NCI-H2029 (cell line): ENCODE results near the gene NRG3.
"Not testable (repeated sequence)": the region's sequence is repeated elsewhere in the genome, so short reads cannot be mapped to it uniquely, and the experiment has no call there.

Experiments used
- DNase-seq: peaks from one replicate; lab custom pipeline; 2025; lab: John Stamatoyannopoulos, UW

The NRG3 gene

GRCh38 chr10:82284180-82284579, 409.2 kb downstream of the NRG3 start:
- no peak for DNase-seq

DNA sequence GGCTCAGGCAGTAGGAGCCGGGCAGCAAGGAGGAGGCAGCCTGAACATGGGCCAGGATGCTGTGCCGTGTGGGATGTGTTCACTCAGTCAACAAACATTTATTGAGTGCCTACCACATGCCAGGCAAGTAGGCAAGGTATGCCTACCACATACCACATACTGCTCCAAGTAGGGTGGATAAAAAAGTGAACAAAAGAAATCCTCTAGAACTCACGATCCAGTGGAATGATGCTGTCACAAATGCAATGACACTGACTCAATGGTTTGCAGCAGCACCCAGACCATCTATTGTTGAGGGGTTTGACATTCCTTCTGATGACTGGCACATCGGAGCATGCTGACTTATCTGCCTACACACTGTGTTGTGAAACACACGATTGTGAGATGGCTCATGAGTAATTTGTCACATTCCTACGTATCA, 413.5 kb downstream of the NRG3 start:
- no peak for DNase-seq

GRCh38 chr10:82289945-82290344, 415.0 kb downstream of the NRG3 start:
- no peak for DNase-seq

GRCh38 chr10:82294874-82295378, 419.9 kb downstream of the NRG3 start:
- DNase-seq = no peak

GRCh38 chr10:82308641-82309040, 433.6 kb downstream of the NRG3 start:
- DNase-seq = no peak

GRCh38 chr10:82310839-82311238, 435.8 kb downstream of the NRG3 start:
- no peak for DNase-seq

DNA sequence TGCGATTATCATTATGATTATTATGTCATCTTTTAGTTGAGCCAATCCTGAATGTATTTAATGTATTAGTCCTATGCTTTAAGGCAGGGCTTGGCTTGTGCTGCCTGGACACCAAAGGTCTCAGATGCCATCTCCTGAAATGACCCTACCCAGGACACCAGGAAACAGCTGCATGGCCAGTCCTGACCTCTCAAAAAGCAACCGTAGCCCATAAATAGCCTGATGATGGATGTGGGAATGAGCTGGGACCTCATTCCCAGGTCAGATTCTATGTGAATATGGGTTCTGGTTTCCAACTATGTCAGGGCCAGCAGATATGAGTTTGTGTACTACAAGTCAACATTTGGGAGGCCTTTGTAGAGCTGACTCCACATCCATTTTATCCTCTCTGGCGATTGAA, 438.4 kb downstream of the NRG3 start:
- DNase-seq = no peak

- DNase-seq = no peak
Observed at GRCh38 chr10:82318534-82318933, 443.5 kb downstream of the NRG3 start.

GRCh38 chr10:82319074-82319473, 444.1 kb downstream of the NRG3 start:
- DNase-seq = no peak

- DNase-seq = no peak
Observed at GRCh38 chr10:82319562-82319961, 444.6 kb downstream of the NRG3 start.

GRCh38 chr10:82321724-82322123, 446.7 kb downstream of the NRG3 start:
- no peak for DNase-seq

GRCh38 chr10:82331716-82332115, 456.7 kb downstream of the NRG3 start:
- DNase-seq = no peak

- DNase-seq = no peak
Observed at GRCh38 chr10:82335831-82336230, 460.8 kb downstream of the NRG3 start.

- no peak for DNase-seq
Observed at GRCh38 chr10:82340166-82340565, 465.2 kb downstream of the NRG3 start.

DNA sequence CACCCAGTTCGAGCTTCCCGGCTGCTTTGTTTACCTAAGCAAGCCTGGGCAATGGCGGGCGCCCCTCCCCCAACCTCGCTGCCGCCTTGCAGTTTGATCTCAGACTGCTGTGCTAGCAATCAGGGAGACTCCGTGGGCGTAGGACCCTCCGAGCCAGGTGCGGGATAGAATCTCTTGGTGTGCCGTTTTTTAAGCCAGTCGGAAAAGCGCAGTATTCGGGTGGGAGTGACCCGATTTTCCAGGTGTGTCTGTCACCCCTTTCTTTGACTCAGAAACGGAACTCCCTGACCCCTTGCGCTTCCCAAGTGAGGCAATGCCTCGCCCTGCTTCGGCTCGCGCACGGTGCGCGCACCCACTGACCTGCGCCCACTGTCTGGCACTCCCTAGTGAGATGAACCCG, 474.6 kb downstream of the NRG3 start:
- DNase-seq = not testable (repeated sequence)

- DNase-seq = no peak
Observed at GRCh38 chr10:82353381-82353780, 478.4 kb downstream of the NRG3 start.

DNA sequence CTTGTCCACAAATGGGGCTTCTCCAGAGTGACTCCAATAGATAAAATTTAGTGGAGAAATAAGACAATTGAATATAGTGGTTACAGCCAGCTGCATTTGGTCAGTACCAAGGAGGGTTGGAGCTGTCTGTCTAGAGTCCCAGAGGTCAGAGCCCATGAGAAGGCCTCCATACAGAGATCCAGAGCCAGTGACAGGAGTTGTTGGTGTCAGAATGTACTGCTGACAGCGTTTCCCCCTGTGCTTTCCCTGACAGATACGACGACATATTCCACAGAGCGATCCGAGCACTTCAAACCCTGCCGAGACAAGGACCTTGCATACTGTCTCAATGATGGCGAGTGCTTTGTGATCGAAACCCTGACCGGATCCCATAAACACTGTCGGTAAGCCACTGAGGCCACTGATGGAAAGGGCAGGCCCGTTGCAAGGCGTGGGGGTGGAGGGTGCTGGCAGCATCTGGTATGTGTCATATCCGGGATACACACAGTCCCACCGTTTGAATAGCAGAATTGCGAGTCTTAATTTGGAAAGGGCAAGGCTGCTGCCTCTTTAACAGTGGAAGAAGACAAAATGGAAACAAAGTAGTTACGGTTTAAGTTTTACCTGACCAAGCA, 483.6 kb downstream of the NRG3 start:
- no peak for DNase-seq

DNA sequence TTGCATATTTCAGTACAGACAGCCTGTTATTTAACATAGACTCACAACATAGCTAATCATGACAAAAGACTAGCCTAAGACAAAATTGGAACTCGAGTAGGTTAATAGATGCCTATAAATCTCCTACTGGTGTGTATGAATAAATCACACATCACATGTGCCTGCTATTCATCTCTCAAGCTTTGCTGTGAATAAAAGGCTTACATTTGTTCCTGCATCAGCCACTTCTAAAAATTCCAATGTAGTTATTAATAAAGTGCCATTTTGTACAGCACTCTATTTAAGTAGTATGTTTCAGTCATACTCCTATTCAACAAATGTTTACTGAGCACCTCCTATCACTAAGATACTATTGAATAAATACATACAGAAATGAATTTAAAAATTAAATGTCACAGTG, 486.3 kb downstream of the NRG3 start:
- DNase-seq = no peak

GRCh38 chr10:82377608-82378007, 502.6 kb downstream of the NRG3 start:
- DNase-seq = no peak

- no peak for DNase-seq
Observed at GRCh38 chr10:82378146-82378545, 503.2 kb downstream of the NRG3 start.

DNA sequence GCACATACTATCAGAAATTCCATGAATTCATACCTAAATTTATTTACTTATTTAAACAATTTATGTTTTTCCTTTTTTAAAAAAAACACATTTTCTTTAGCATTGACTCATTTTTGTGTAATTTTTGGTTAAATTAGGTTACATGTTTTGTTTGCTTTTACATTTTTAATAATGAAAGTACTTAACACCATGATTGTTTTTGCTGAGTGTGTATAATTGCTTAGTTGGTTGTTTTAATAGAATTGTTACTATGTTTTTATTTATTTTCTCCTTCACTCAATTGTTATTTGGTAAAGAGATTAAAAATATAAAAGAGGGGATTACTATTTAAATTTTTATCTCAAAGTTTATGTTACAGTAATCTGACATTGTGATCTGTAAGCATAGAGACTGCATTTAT, 508.4 kb downstream of the NRG3 start:
- DNase-seq = no peak

- no peak for DNase-seq
Observed at GRCh38 chr10:82390866-82391658, 516.1 kb downstream of the NRG3 start.

GRCh38 chr10:82391971-82392370, 517.0 kb downstream of the NRG3 start:
- DNase-seq = no peak

DNA sequence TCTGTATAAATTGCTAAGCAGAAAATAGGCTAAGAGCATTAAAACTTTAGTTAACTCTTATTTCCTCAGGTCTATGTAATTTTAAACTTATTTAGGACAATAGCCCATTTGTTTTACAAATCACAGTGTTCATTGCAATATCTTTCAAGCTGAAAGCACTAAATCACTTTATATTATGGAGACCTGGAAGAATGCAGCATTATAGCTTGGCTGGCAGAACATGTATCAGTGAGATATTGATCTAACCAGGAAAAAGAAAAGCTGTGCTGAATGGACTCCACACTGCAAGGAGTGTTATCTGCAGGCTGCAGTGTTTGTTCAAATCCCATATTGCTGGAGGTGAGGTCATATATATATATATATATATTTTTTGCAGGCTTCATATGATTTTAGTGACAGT, 517.5 kb downstream of the NRG3 start:
- DNase-seq = no peak
